Measurements from ENCODE around the gene GTPBP6.
"Not testable (repeated sequence)": the region's sequence is repeated elsewhere in the genome, so short reads cannot be mapped to it uniquely, and the experiment has no call there.

GTPBP6 gene

GRCh38 chrX:313546-313945 is 5.0 kb downstream of the GTPBP6 start:
- no peak for DNase-seq (ENCODE audit: low read depth)
- no peak for TF ChIP-seq CTCF (conservative IDR thresholded peaks at IDR 0.05; ENCODE audit: low read depth, low read length)
- no peak overlapping the region for H3K4me3 ChIP-seq (ENCODE audit: low read length)

- no peak overlapping the region for H3K4me3 ChIP-seq (ENCODE audit: low read length)
- TF ChIP-seq CTCF (conservative IDR thresholded peaks at IDR 0.05; ENCODE audit: low read depth, low read length): no peak
- no peak for DNase-seq (ENCODE audit: low read depth)
Measured at GRCh38 chrX:312621-313331, 5.8 kb downstream of the GTPBP6 start.

GRCh38 chrX:311156-312129 is 7.2 kb downstream of the GTPBP6 start:
- no peak for TF ChIP-seq CTCF (conservative IDR thresholded peaks at IDR 0.05; ENCODE audit: low read depth, low read length)
- DNase-seq (ENCODE audit: low read depth): no peak
- H3K4me3 ChIP-seq (ENCODE audit: low read length): no peak overlapping the region

GRCh38 chrX:310621-311155 is 7.9 kb downstream of the GTPBP6 start:
- H3K4me3 ChIP-seq (ENCODE audit: low read length): no peak overlapping the region
- no peak for DNase-seq (ENCODE audit: low read depth)
- TF ChIP-seq CTCF (conservative IDR thresholded peaks at IDR 0.05; ENCODE audit: low read depth, low read length): no peak

GRCh38 chrX:308821-309520 is 9.6 kb downstream of the GTPBP6 start:
- no peak overlapping the region for H3K4me3 ChIP-seq (ENCODE audit: low read length)
- no peak for TF ChIP-seq CTCF (conservative IDR thresholded peaks at IDR 0.05; ENCODE audit: low read depth, low read length)
- DNase-seq (ENCODE audit: low read depth): no peak

- DNase-seq (ENCODE audit: low read depth): no peak
- no peak for TF ChIP-seq CTCF (conservative IDR thresholded peaks at IDR 0.05; ENCODE audit: low read depth, low read length)
- no peak overlapping the region for H3K4me3 ChIP-seq (ENCODE audit: low read length)
Measured at GRCh38 chrX:307261-308111, 11.1 kb downstream of the GTPBP6 start.

GRCh38 chrX:306614-307251 is 11.9 kb downstream of the GTPBP6 start:
- H3K4me3 ChIP-seq (ENCODE audit: low read length); DNase-seq (ENCODE audit: low read depth): not testable (repeated sequence)

GRCh38 chrX:305781-306613 is 12.6 kb downstream of the GTPBP6 start:
- H3K4me3 ChIP-seq (ENCODE audit: low read length); DNase-seq (ENCODE audit: low read depth): not testable (repeated sequence)

Measured in retinal pigment epithelial cell (primary cell).